ENCODE results near the gene ACIN1.

Gene ACIN1

GRCh38 chr14:23056145-23056955, 38.6 kb downstream of the ACIN1 start:
- no peak for DNase-seq

- DNase-seq: no peak
Measured at GRCh38 chr14:23055621-23056144, 39.3 kb downstream of the ACIN1 start.

DNA sequence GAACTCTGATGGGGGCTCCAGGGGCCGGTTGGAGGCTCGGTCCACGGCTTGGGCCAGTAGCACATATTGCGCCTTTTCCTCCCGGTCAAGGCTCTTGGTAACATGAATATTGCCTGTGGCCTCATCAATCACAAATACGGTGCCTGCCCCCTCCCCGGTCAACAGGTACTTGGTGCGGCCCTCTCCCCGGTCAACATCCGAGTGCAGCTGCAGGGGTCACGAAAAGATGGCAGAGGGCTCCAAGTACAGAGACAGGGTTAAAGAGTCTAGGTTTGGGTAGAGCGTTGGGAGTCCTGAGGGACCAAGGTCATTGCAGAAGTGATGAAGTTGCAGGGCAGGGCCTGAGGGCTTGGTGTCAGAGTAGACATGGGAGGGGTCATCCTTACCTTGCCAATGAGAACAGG, 39.8 kb downstream of the ACIN1 start:
- no peak for DNase-seq

DNA sequence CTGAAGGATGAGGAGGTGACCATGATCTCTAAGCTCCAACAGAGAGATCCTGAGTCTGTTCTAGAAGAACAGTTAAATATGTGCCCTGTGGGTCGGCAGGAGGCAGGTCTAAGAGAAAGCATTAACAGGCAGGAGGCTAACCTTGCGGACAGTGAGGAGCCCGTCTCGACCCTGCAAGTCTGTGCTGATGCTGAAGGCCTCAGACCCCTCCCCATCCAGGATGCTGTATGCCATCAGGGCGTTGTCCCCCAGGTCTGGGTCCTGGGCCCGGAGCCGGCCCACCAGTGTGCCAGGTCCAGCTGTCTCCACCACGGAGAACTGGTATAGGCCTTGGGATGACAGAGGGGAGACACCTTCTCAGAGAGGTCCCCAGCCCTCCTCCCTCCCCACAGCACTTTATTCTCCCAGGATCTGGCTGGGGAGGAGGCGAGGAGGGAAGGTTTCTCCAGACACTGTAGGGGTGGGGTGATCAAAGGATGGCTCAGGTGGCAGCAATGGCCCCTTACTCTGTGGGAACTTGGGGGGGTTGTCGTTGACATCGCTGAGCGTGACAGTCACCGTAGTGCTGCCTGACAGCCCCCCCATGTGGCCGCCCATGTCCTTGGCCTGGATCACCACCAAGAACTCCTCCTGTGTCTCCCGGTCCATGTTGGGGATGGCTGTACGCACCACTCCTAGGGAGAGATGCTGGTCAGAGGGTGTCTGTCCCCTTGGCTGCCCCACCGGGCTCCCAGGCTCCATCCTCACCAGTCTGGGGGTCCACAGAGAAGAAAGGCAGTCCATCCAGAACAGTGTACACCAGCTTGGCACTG, 40.7 kb downstream of the ACIN1 start:
- DNase-seq: no peak

DNA sequence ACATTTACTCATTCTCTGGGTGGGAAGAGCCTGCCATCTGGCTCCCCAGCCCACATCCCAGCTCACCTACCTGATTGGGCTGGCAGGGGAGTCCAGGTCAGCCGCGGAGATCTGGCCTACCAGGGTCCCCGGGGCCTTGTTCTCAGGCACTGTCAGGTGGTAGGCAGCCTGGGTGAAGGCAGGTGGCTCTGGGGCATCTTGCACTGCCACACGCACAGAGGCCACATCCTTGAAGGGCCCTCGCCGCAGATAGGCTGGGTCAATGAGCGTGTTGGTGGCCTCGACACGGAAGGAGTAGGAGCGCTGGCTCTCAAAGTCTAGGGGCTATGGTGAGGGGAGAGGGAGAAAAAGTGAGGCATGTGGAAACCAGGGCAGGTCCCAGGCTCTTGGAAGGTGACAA, 41.5 kb downstream of the ACIN1 start:
- no peak for DNase-seq

GRCh38 chr14:23052671-23053070, 42.3 kb downstream of the ACIN1 start:
- DNase-seq: no peak

DNA sequence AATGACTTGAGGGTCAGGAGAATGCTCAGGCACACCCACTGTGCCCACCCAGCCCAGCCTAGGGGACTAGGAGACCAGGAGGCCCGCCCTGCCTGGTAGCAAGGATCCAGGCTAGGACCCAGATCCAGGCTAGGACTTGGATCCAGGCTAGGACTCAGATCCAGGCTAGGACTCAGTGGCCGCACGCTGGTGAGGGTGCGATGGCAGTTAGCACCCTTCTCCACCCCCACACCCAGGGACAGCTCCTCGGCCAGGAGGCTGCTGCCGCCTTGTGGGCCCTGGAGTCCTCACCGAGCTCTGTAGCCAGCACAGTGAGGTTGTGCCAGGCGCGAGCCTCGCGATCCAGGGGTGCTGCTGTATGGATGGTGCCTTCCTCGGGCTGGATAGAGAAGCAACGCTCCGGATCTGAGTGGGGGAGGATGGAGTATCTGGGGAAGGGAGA, 42.7 kb downstream of the ACIN1 start:
- DNase-seq: no peak

DNA sequence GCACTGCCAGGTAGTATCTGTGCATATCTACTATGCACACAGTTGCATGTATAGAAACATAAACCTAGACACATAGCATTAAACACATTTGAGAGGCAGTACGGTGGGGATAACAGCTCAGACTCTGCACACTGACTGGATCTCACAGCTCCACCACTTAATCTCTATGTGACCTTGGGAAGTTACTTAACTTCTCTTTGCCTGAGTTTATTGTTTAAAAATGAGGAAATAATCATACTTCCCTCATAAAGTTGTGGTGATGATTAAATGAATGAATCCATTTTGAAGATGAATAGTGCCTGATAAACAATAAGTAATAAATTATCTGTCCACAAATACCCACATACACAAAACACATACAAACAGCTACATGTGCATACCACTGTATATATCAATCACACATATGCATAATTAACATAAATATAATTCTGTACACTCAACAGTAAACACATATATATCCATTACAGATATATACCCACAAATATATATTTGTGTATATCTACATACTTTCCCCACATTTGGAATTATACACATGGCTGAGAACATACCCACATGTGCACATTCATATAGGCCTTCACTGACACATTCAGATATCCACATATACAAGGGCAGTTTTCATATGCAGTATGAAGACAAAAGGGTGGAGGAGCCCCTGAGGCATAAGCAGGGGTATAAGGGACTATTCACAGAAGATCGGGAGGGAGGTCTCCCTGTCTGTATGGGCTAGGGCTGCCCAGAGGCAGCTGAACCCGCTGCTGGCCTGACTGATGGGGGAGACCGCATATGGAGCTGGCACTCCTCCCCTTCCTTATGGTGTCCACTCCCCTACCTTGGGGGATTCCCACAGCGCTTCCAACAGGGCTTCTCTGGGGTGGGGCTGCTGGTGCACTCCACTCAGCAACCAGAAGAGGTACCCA, 43.5 kb downstream of the ACIN1 start:
- DNase-seq: no peak

DNA sequence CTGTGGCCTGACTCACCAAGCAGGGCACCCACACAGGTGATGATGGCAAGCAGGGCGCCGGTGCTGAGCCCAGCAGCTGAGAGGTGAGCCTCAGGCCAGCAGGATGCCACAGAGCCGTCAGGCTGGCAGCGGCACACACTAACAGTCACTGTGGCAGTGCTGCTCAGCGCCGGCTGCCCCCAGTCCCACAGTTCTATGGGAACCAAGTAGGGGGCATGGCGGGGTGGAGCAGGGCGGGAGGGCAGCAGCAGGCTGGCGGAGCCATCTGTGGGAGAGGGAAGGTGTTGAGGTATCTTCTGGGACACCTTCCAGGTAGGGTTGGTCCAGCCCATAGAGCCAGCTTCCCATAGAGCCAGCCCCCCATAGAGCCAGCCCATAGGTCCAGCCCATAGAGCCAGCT, 45.9 kb downstream of the ACIN1 start:
- DNase-seq: no peak

GRCh38 chr14:23047751-23048693, 46.9 kb downstream of the ACIN1 start:
- DNase-seq: no peak

DNA sequence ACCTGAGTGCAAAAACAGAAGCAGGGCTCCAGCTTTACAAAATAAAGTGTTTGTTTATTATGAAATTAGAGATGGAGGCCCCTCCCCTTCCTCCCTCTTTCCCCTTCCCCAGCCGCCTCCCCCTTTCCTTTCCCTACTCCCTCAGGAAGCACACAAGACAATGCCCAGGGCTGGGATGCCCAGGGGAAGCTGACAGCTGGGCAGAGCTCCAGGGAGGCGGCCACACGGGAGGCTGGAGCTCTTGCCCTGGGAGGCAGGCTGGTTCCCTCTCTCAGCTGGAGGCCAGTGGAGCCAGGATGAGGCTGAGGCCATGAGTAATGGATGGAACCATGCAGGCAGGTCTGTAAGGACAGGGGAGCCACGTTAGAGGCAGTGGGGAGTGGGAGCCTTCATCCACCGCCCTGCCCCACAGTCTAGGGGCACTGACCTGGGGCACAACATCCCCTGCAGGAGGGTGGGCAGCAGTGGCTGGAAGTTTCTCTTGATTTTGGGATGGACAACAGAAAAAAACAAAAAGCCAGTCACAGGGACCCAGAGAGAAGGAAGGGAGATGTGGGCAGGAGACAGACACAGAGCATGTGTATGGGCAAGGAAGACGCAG, 47.8 kb downstream of the ACIN1 start:
- no peak for DNase-seq

GRCh38 chr14:23045419-23046357, 49.2 kb downstream of the ACIN1 start:
- no peak for DNase-seq

GRCh38 chr14:23044840-23045239, 50.1 kb downstream of the ACIN1 start:
- no peak for DNase-seq

- no peak for DNase-seq
Measured at GRCh38 chr14:23043754-23044153, 51.2 kb downstream of the ACIN1 start.

GRCh38 chr14:23043145-23043544, 51.8 kb downstream of the ACIN1 start:
- no peak for DNase-seq

GRCh38 chr14:23042162-23042965, 52.6 kb downstream of the ACIN1 start, which contains the start of gene PSMB11:
TSS of gene PSMB11 (plus strand) at chr14:23042212. CDS start at chr14:23042226, 14 bp downstream.
- DNase-seq: no peak

GRCh38 chr14:23041729-23042128, 53.2 kb downstream of the ACIN1 start:
- DNase-seq: no peak

DNA sequence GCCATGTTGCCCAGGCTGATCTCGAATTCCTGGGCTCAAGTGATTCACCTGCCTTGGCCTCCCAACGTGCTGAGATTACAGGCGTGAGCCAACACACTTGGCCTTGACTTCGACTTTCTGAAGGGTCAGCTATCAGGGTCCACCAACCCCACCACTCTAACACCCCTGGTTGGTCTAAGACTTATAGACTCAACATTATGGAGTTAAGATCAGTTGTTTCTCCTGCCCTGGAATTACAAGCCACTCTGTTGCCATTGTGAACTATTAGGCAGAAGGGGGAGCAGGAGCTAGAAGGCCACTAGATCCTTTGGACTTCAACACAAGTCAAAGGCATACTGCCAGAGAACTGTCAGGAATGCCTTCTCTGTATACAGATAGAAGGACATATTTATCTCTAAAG, 54.8 kb downstream of the ACIN1 start:
- no peak for DNase-seq

Measured in Kasumi-1 (cell line).